ENCODE results near the gene SGMS1. TPM values are rescaled to one million over a fixed set of nuclear protein-coding genes. Genes with fewer than 3 reads are reported as not detected.

Gene SGMS1
- total and polyA plus RNA-seq, 2 experiments from 2014 or later: 15.0 to 34.7 TPM

- Histone ChIP-seq H3K4me3 (no peak overlapping the region), H3F3A (replicated peaks; ENCODE audit: low read depth) (no peaks in the 10 kb centered on the region)
- H3K4me3 Mint-ChIP-seq: no peak overlapping the region
Observed at GRCh38 chr10:50423448-50423847, 200.3 kb downstream of the SGMS1 start.

More at GRCh38 chr10:50423448-50423847, 200.3 kb downstream of the SGMS1 start:
- Histone ChIP-seq H2AFZ (no peak overlapping the region), H3K27ac (ENCODE audit: low read depth) (no peak overlapping the region), H3K79me2 (replicated peaks; ENCODE audit: insufficient read depth) (peaks cover 19% of the 10 kb centered on the region), H4K20me1 (replicated peaks; ENCODE audit: insufficient read depth) (no peaks in the 10 kb centered on the region; the same call in 1 of the 2 replicates), H3K4me1 (ENCODE audit: insufficient read depth) (peaks cover 13% of the 10 kb centered on the region; the same call in 1 of the 2 replicates), H3K27me3 (ENCODE audit: insufficient read depth) (no peaks in the 10 kb centered on the region), H3K36me3 (ENCODE audit: insufficient read depth) (no peaks in the 10 kb centered on the region), H3K9me2 (ENCODE audit: insufficient read depth) (no peaks in the 10 kb centered on the region), H3K4me2 (no peak overlapping the region)
- TF ChIP-seq ZNF331 (CRISPR knock-in tag; IDR thresholded peaks at IDR 0.05; ENCODE audit: low read depth): no peak
- TF ChIP-seq NANOG (IDR thresholded peaks at IDR 0.05; ENCODE audit: borderline replicate concordance): no peak
- TF ChIP-seq ETS1 (IDR thresholded peaks at IDR 0.05): no peak
- TF ChIP-seq ZNF462 (CRISPR knock-in tag; IDR thresholded peaks at IDR 0.05): no peak
- TF ChIP-seq CTCF (conservative IDR thresholded peaks at IDR 0.05; ENCODE audit: low read depth in 2 of 2): no peak
- no peak for TF ChIP-seq REST (IDR thresholded peaks at IDR 0.05; ENCODE audit: unreplicated experiment)
- no peak for TF ChIP-seq POLR2AphosphoS5 (IDR thresholded peaks at IDR 0.05; ENCODE audit: low read depth)
- TF ChIP-seq ZNF114 (CRISPR knock-in tag; IDR thresholded peaks at IDR 0.05): no peak
- no peak for TF ChIP-seq STAT1 (IDR thresholded peaks at IDR 0.05; ENCODE audit: unreplicated experiment)
- no peak for TF ChIP-seq CREB1 (CRISPR knock-in tag; IDR thresholded peaks at IDR 0.05; ENCODE audit: low read depth)
- no peak for TF ChIP-seq EZH2 (IDR thresholded peaks at IDR 0.05; ENCODE audit: low read depth, unreplicated experiment)
- no peak for TF ChIP-seq EZH2phosphoT487 (IDR thresholded peaks at IDR 0.05; ENCODE audit: unreplicated experiment)
- TF ChIP-seq JUNB (IDR thresholded peaks at IDR 0.05; ENCODE audit: unreplicated experiment): no peak
- Mint-ChIP-seq H3K9me3 (no peaks in the 10 kb centered on the region), H3K27ac (no peak overlapping the region), H3K4me1 (peaks cover 25% of the 10 kb centered on the region), H3K27me3 (ENCODE audit: insufficient read depth, low read depth, poor library complexity) (peaks cover 1% of the 10 kb centered on the region), H3K36me3 (ENCODE audit: low read depth) (no peaks in the 10 kb centered on the region; the same call in 2 of the 3 replicates)
- ATAC-seq (no peak), DNase-seq (ENCODE audit: low spot score) (no peak)
